ENCODE results near the gene TMEM201. TPM values are rescaled to one million over a fixed set of nuclear protein-coding genes. Genes with fewer than 3 reads are reported as not detected.

The TMEM201 gene
- total RNA-seq, 1 donor from 2014 or later, result 36.7 TPM

- Mint-ChIP-seq H3K4me3 (peak overlapping the region; percentile 72), H3K9me3 (no peaks in the 10 kb centered on the region), H3K36me3 (ENCODE audit: low read depth) (peaks cover 4% of the 10 kb centered on the region), H3K4me1 (ENCODE audit: low read depth) (peaks cover 31% of the 10 kb centered on the region), H3K27ac (peak overlapping the region; percentile 48), H3K27me3 (ENCODE audit: insufficient read depth) (no peaks in the 10 kb centered on the region)
- intact Hi-C loops (cut with micrococcal nuclease), result loop anchor here (2.0 to 5.0 kb wide), 4 partner anchors 37 to 321 kb away; partner anchors contain the start of gene CTNNBIP1
- DNase-seq (ENCODE audit: low spot score), result no peak
Observed at GRCh38 chr1:9589719-9590157, 1.0 kb downstream of the TMEM201 start.

- no peaks in the 10 kb centered on the region for H3K27me3 Mint-ChIP-seq (ENCODE audit: insufficient read depth)
- intact Hi-C loops (cut with micrococcal nuclease), result no loop called here
- H3K9me3 Mint-ChIP-seq, result no peaks in the 10 kb centered on the region
- H3K36me3 Mint-ChIP-seq (ENCODE audit: low read depth), result peaks cover 4% of the 10 kb centered on the region
- peaks cover 31% of the 10 kb centered on the region for H3K4me1 Mint-ChIP-seq (ENCODE audit: low read depth)
- no peak overlapping the region for H3K27ac Mint-ChIP-seq
- H3K4me3 Mint-ChIP-seq, result peak overlapping the region; percentile 72
- DNase-seq (ENCODE audit: low spot score), result no peak
Observed at GRCh38 chr1:9590201-9590600, 1.5 kb downstream of the TMEM201 start.

- Mint-ChIP-seq H3K4me1 (ENCODE audit: low read depth) (peaks cover 31% of the 10 kb centered on the region), H3K9me3 (no peaks in the 10 kb centered on the region), H3K4me3 (peak overlapping the region; percentile 72), H3K27ac (peak overlapping the region; percentile 53), H3K27me3 (ENCODE audit: insufficient read depth) (no peaks in the 10 kb centered on the region), H3K36me3 (ENCODE audit: low read depth) (peaks cover 4% of the 10 kb centered on the region)
- DNase-seq (ENCODE audit: low spot score), result no peak
- intact Hi-C loops (cut with micrococcal nuclease), result no loop called here
Observed at GRCh38 chr1:9590945-9591668, 2.4 kb downstream of the TMEM201 start.

GRCh38 chr1:9591669-9592509 lies 3.2 kb downstream of the TMEM201 start:
- Mint-ChIP-seq H3K4me3 (peak overlapping the region; percentile 45), H3K4me1 (ENCODE audit: low read depth) (peaks cover 31% of the 10 kb centered on the region), H3K9me3 (no peaks in the 10 kb centered on the region), H3K36me3 (ENCODE audit: low read depth) (peaks cover 4% of the 10 kb centered on the region), H3K27ac (no peak overlapping the region), H3K27me3 (ENCODE audit: insufficient read depth) (no peaks in the 10 kb centered on the region)
- no peak for DNase-seq (ENCODE audit: low spot score)
- intact Hi-C loops (cut with micrococcal nuclease), result no loop called here

- Mint-ChIP-seq H3K9me3 (no peaks in the 10 kb centered on the region), H3K36me3 (ENCODE audit: low read depth) (peaks cover 4% of the 10 kb centered on the region), H3K27me3 (ENCODE audit: insufficient read depth) (no peaks in the 10 kb centered on the region), H3K27ac (no peak overlapping the region), H3K4me3 (no peak overlapping the region), H3K4me1 (ENCODE audit: low read depth) (peaks cover 31% of the 10 kb centered on the region)
- intact Hi-C loops (cut with micrococcal nuclease), result no loop called here
- no peak for DNase-seq (ENCODE audit: low spot score)
Observed at GRCh38 chr1:9592510-9593075, 3.9 kb downstream of the TMEM201 start.

GRCh38 chr1:9593147-9593491 lies 4.4 kb downstream of the TMEM201 start:
- Mint-ChIP-seq H3K9me3 (no peaks in the 10 kb centered on the region), H3K27ac (no peak overlapping the region), H3K27me3 (ENCODE audit: insufficient read depth) (no peaks in the 10 kb centered on the region), H3K4me3 (no peak overlapping the region), H3K4me1 (ENCODE audit: low read depth) (peaks cover 27% of the 10 kb centered on the region), H3K36me3 (ENCODE audit: low read depth) (peaks cover 4% of the 10 kb centered on the region)
- no peak for DNase-seq (ENCODE audit: low spot score)
- intact Hi-C loops (cut with micrococcal nuclease), result no loop called here

GRCh38 chr1:9593492-9594465 lies 5.1 kb downstream of the TMEM201 start:
- H3K9me3 Mint-ChIP-seq, result no peaks in the 10 kb centered on the region
- intact Hi-C loops (cut with micrococcal nuclease), result no loop called here
- peak; percentile 56 for DNase-seq (ENCODE audit: low spot score)
- H3K4me3 Mint-ChIP-seq, result no peak overlapping the region
- peaks cover 4% of the 10 kb centered on the region for H3K36me3 Mint-ChIP-seq (ENCODE audit: low read depth)
- H3K27ac Mint-ChIP-seq, result peak overlapping the region; percentile 6
- peaks cover 25% of the 10 kb centered on the region for H3K4me1 Mint-ChIP-seq (ENCODE audit: low read depth)
- no peaks in the 10 kb centered on the region for H3K27me3 Mint-ChIP-seq (ENCODE audit: insufficient read depth)

- Mint-ChIP-seq H3K36me3 (ENCODE audit: low read depth) (peaks cover 4% of the 10 kb centered on the region), H3K9me3 (no peaks in the 10 kb centered on the region), H3K4me1 (ENCODE audit: low read depth) (peaks cover 22% of the 10 kb centered on the region), H3K27me3 (ENCODE audit: insufficient read depth) (no peaks in the 10 kb centered on the region), H3K4me3 (no peak overlapping the region), H3K27ac (no peak overlapping the region)
- DNase-seq (ENCODE audit: low spot score), result no peak
- intact Hi-C loops (cut with micrococcal nuclease), result no loop called here
Observed at GRCh38 chr1:9594471-9595155, 5.9 kb downstream of the TMEM201 start.

GRCh38 chr1:9595156-9595967 lies 6.7 kb downstream of the TMEM201 start:
- H3K4me1 Mint-ChIP-seq (ENCODE audit: low read depth), result peaks cover 17% of the 10 kb centered on the region
- H3K27ac Mint-ChIP-seq, result no peak overlapping the region
- peaks cover 9% of the 10 kb centered on the region for H3K36me3 Mint-ChIP-seq (ENCODE audit: low read depth)
- H3K9me3 Mint-ChIP-seq, result no peaks in the 10 kb centered on the region
- no peak overlapping the region for H3K4me3 Mint-ChIP-seq
- no peaks in the 10 kb centered on the region for H3K27me3 Mint-ChIP-seq (ENCODE audit: insufficient read depth)
- no peak for DNase-seq (ENCODE audit: low spot score)
- intact Hi-C loops (cut with micrococcal nuclease), result no loop called here

GRCh38 chr1:9595968-9596340 lies 7.2 kb downstream of the TMEM201 start:
- no peak for DNase-seq (ENCODE audit: low spot score)
- Mint-ChIP-seq H3K36me3 (ENCODE audit: low read depth) (peaks cover 5% of the 10 kb centered on the region), H3K27ac (no peak overlapping the region), H3K9me3 (no peaks in the 10 kb centered on the region), H3K27me3 (ENCODE audit: insufficient read depth) (no peaks in the 10 kb centered on the region), H3K4me1 (ENCODE audit: low read depth) (peaks cover 12% of the 10 kb centered on the region), H3K4me3 (no peak overlapping the region)
- intact Hi-C loops (cut with micrococcal nuclease), result no loop called here

GRCh38 chr1:9596415-9597123 lies 7.9 kb downstream of the TMEM201 start:
- Mint-ChIP-seq H3K9me3 (no peaks in the 10 kb centered on the region), H3K36me3 (ENCODE audit: low read depth) (peaks cover 4% of the 10 kb centered on the region), H3K27ac (no peak overlapping the region), H3K27me3 (ENCODE audit: insufficient read depth) (no peaks in the 10 kb centered on the region), H3K4me3 (no peak overlapping the region), H3K4me1 (ENCODE audit: low read depth) (peaks cover 11% of the 10 kb centered on the region)
- no peak for DNase-seq (ENCODE audit: low spot score)
- intact Hi-C loops (cut with micrococcal nuclease), result no loop called here
